ENCODE measurements around the gene C6.
"Not testable (repeated sequence)": the region's sequence is repeated elsewhere in the genome, so short reads cannot be mapped to it uniquely, and the experiment has no call there.

C6 gene

DNA sequence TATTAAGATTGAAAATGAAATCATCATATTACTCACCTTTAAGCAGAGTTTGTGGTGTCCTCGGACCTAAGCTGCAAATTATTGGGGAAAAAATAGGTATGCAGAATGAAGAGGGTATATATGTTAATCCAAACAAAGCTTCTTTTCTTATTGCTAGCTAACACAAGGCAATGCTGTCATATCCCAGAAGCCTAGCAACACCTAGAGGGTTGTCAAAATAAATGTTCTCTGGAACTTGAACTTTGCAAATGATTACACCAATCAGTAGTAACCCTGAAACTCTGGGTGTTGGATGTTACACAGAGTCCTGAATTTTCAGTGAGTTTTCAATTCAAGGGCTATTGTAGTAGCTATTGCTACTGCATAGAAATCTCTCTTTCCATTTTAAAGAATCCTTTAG lies at the start of gene C6:
C6 (minus strand) TSS at position 193 of the 400 bp plus-strand sequence. CDS start 10,302 bp downstream, outside the sequence.
- no peak for DNase-seq (ENCODE audit: low read depth in 2 of 2)

DNA sequence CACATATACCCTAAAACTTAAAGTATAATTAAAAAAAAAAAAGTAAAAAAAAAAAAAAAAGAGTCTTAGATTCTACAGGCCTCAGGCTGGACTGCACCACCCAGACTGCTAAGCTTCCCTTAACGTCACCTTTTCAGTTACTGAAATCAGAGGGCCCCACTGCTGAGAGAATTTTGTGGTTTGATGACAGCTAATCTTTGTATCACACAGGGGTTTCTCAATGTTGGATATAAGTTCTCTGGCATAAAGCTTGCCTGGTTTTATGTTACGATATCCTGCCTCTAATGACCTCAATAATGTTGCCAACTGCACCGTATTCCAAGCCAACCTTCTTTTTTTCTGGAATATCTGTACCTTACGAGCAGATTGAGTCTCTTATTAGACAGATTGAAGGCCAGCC lies 43.1 kb upstream of the C6 start:
- no peak for DNase-seq (ENCODE audit: low read depth in 2 of 2)

DNA sequence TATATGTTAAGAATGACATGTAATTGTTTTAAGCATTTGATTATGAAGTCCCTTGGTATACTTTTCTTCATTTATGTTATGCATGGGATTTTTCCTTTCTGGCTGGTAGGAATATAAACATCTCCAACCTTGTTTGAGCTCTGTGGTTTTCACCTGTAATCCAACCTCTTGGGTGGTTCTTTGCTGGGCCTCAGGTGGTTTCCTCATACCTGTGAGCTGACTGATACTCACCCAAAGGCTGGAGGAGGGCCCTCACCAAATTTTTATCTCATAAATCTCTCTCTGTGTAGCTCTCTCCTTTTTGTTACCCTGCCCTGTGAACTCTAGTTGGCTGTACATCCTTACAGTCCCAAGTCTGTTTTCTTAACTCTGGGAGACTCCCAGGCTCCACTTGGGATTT lies 39.8 kb upstream of the C6 start:
- no peak for DNase-seq (ENCODE audit: low read depth in 2 of 2)

DNA sequence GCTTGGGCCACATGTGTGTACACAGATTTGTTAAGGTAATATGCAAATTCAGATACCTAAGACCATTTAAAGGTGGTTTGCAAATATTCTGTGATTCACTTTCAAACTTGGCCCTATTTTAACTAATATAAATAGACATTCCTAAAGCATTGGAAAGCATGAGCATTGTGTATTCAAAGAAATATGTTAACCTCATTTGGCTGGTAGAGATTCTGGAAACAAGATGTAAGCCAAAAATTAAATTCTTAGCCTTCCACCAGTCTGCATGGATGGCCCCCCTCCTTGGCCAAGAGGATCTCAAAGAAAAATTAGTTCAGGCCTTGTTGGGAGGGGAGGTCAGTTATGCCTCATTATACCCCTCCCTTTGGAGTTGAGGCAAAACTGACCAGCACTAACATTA lies 38.7 kb upstream of the C6 start:
- no peak for DNase-seq (ENCODE audit: low read depth in 2 of 2)

DNA sequence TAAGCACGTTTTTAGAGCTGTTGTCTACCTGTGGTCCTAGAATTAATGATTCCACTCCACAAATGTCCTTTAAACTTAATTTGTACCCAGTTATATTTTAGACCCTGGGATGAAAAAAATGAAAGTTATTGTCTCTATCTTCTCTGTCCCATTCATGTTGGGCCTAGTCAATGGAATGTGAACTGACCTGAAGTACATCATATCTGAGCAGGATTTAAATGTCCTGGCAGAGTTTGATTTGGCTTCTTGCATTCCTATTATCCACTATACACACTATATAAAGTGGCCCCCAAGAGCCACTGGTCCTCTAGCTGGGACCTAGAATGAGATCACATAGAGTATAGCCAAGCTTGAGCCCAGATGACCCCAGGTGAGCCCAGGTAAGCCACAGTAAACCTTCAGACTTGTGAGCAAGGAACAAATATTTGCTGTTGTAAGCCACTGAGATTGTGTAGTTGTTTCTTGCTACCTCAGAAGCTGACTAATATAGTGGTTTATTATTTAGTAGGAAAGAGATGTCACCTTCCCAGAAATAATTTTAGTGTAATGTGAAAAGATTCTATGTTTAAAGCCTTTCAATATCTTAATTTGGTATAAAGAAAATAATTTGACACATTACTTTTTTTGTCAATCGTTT lies 37.1 kb upstream of the C6 start:
- no peak for DNase-seq (ENCODE audit: low read depth in 2 of 2)

DNA sequence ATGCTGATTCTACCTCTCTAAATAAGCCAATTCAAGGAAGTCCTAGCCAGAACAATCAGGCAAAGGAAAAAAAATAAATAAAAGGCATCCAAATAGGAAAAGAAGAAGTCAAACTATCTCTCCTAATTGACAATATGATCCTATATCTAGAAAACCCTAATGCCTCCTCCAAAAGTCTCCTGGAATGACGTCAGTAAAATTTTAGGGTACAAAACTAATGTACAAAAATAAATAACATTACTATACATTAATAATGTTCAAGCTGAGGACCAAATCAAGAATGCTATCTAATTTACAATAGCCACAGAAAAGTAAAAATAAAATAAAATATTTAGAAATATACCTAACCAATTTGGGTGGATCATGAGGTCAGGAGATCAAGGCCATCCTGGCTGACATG lies 33.8 kb upstream of the C6 start:
- DNase-seq (ENCODE audit: low read depth in 2 of 2): no peak

DNA sequence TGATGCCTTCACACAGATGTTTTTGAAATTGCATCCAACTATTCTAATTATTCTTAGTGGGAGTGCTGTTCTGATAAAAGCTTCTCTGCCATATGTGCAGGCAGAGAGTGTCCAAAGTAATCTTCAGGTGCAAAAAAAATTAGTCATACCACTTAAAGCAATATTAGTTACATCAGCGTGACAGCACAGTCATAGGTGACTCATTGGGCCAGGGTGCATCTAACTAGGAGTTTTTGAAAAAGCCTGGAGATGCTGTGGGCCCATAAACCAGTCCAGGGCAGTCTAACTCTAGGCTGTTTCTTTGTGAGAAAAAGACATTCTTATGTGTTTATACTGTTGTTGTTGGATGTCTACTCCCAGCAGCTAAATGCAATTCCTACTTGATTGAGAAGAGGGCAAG lies 33.0 kb upstream of the C6 start:
- DNase-seq (ENCODE audit: low read depth in 2 of 2): no peak

DNA sequence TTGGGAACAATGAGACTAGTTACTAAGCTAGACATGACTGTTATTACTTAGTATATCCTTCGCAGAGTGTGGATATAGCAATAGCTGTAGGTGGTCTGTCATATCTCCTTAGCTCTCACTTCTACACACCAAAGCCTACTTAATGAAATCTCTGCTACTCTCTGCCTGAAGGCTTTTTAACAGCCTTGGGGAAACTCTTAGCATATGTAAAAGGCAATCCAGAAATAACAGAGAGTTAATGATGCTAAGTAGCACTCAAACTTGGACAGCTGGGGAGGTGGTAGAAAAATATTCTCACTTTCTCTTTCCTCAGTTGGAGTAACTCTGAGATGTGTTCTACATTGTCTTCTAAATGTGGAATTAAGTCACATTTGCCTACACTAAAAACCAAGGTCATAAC lies 30.2 kb upstream of the C6 start:
- DNase-seq (ENCODE audit: low read depth in 2 of 2): no peak

DNA sequence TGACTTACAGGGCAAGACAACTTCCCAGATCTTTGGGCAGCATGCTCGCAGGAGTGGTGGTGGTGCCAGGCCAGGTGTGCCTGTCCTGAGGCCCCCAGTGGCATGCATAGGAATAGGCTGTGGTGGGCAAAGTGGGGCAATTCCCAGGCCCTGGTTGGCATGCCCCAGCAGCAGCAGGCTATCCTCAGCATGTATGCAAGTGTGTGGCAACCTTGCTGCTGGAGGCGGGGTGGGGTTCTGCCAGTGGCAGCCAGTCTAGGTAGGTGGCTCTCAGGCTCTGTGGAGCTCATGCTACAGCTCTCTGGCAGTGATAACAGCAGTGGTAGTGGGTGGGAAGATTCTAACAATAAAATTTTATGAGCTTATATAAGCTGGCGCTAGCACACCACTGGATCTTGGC lies 27.7 kb upstream of the C6 start:
- DNase-seq (ENCODE audit: low read depth in 2 of 2): no peak

DNA sequence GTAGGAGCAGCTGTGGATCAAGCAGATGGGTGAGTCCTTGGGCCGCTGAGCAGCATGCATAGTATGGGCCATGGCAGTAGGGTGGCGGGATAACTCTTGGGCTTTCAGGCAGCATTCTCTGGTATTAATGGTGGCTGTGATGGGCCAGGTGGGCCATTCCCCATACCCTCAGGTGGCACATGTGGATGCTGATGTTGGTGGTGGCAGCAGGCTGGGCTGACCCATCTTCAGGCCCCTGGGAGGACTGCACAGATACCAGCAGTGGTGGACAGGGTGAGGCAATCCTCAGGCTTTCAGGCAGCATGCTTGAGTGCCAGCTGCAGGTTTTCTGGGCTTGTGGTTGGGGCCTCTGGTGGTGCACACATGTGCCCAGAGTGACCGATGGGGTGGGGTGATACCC lies 27.1 kb upstream of the C6 start:
- DNase-seq (ENCODE audit: low read depth in 2 of 2): no peak

DNA sequence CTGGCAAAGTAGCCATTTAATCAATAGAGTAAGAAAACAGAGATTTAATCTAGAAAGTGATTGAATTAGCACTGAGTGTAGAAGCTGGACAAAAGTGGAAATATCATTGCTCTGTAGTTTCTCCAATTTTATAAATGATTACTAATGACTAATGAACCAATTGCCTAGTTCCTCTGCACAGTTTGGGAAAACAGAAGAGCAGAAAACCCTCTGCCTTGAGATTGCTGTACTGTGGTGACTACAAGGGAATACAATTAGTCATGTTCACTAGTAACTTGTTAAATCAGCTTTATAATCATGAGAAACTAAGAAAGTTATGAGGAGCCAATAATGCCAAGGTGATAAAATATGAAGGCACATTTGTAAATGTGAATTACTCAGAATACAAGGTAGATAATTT lies 21.1 kb upstream of the C6 start:
- DNase-seq (ENCODE audit: low read depth in 2 of 2): no peak

DNA sequence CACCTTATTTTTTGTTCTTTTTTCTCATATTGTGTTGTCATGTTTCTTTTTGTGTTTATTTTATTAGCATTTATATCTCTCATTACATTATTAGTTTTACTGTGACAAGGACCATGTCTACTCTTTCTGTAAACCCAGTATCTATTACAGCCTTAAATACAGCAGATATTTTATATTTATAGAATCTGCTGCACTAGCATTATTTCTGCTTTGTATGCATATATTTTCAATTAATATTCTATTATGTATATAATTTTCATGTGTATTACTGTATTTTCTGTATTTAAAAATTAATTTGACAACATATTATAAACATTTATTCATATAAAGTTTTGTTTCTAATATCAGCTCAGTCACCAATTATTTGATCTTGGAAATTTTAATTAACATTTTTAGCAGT lies 19.5 kb upstream of the C6 start:
- DNase-seq (ENCODE audit: low read depth in 2 of 2): no peak

DNA sequence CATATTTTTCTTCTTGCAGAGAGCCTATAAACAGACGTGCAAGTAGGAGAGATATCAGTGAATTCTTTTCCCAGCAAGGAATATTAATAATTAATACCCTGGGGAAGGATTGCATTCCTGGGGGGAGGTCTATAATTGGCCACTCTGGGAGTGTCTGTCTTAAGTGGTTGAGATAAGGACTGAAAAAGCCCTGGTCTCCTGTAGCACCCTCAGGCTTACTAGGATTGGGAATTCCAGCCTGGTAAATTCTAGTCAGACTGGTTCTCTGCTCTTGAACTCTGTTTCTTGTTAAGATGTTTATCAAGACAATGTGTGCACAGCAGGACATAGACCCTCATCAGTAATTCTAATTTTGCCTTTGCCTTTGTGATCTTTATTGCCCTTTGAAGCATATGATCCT lies 16.9 kb upstream of the C6 start:
- not testable (repeated sequence) for DNase-seq (ENCODE audit: low read depth in 2 of 2)

DNA sequence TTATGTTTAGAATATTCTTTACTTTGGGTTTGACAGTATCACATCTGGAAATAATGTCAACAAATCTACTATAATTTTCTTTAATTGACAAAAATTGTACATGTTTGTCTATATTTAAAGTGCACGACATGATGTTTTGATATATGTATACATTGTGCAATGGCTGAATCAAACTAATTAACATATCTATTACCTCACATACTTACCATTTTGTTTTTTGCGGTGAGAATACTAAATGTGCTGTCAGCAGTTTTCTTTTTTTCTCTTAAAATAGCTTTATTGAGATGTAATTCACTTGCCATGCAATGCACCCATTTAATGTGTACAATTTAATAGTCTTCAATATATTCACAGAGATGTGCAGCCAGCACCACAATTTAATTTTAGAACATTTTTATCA lies 10.6 kb upstream of the C6 start:
- no peak for DNase-seq (ENCODE audit: low read depth in 2 of 2)

DNA sequence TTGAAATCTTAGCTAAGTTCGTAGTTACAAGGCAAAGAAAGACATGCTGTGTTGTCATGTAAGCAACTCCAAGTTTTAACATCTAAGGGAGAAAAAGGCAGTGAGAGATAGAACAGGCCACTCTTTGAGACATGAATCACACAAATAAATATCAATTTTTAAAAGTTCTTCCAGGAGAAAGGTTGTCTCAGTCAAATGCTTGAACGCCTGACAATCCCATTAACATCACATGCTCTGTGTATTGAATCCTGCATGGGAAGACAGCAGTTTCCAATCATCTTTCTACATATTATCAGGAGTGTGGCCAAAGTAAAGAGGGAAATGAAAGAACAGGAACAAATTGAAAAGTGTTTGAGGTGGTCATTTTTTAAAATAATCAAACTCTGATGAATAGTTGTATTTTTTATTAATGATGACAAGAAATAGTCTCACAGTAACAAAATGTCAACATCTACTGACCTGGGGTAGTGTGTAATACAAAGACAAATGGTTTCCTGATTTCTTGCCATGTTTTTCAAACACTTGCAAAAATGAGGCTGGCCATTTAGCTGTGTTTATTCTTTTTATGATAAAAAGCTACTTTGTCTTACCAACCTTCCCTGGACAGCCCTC lies 6.4 kb upstream of the C6 start:
- no peak for DNase-seq (ENCODE audit: low read depth in 2 of 2)

DNA sequence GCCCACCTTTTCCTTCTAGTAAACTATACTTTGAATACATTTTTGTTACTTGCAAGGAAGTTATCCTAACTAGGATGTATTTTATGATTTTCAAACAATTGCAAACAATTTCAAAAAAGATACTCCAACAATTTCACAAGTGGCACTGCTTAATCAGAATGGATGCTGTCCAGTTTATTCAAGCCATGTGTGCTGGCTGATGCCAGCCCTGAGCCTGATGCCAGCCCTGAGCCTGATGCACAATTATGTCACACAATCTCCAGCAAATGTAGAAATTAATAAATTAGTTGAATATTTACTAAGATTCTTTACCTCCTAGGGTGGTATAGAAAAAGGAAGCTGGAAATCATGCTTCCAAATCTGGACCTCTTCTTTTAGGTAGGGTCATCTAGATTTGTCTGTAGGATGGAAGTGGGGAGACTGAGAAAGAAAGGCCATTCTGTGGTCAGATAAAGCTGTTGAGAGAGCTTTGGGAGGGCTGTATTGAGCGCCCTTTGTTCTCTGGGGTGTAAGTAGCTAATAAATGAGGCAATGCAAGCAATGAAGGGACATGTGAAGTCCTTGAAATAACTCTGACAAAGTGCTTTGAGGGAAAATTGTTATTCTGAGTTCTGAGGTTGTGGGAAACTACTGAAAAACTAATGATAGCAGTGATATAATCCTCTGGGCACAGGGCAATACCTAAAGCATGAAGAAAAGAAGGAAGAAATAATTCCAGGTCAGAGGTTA lies 5.8 kb upstream of the C6 start:
- no peak for DNase-seq (ENCODE audit: low read depth in 2 of 2)

DNA sequence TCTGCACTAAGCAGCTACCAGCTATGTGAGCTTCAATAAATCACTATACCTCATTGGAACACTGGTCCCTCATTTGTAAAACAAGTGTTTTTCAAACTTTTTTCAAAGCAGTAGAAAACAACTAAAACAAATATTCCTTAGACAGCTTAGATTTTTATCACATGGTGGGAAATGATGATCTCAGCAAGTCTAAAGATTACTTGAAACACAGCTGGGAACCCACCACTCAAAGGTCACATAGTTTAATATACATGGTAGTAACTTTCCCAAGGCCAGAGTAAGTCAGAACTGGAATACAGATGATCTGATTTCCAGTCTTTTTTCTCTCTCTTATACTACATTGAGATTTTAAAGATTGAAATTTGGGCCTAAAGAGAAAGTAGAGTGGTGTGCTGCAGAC lies 850 bp upstream of the C6 start:
- DNase-seq (ENCODE audit: low read depth in 2 of 2): no peak

DNA sequence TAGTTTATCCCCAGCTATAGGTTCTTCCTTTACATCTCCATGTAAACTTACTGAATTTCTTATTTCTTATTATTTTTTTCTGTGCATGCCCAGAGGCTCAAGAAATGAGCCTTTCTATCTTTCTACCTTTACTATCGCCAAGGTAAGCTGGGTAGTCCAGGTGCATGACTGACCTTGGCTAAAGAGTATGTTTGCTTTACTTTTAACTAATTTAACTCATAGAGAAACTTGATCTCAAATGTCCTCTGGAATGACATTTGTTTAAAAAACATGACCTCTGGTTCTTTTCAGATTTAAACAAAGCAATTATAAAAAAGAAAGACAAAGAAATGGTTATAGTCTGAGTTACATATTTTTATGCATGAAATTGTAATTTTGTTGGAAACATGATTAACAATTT lies 397 bp downstream of the C6 start:
- no peak for DNase-seq (ENCODE audit: low read depth in 2 of 2)

DNA sequence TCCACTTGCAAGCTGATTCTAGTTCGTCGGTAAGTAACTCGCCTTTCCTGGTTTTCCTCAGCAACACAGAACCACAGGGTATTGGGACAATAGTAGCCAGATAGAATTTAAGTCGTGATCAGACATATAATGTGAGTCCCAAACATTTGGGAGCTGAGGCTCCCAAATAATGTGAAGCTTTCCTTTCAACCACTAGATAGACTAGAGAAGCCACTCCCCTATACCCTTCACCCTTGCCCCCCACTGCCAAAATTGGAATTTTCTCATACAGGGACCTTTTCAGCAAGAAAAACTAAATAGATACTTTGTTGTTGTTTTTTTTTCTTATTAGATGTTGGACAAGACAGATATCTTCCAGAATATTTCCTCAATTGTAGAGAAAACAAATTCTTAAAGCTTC lies 1.9 kb downstream of the C6 start:
- no peak for DNase-seq (ENCODE audit: low read depth in 2 of 2)

DNA sequence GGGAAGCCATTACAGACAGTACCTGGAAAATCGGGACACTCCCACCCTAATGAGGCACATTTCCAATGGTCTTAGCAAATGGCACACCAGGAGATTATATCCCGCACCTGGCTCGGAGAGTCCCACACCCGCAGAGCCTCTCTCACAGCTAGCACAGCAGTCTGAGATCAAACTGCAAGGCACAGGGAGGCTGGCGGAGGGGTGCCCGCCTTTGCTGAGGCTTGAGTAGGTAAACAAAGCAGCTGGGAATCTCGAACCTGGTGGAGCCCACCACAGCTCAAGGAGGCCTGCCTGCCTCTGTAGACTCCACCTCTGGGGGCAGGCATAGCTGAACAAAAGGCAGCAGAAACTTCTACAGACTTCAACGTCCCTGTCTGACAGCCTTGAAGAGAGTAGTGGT lies 7.9 kb downstream of the C6 start:
- DNase-seq (ENCODE audit: low read depth in 2 of 2): not testable (repeated sequence)

DNA sequence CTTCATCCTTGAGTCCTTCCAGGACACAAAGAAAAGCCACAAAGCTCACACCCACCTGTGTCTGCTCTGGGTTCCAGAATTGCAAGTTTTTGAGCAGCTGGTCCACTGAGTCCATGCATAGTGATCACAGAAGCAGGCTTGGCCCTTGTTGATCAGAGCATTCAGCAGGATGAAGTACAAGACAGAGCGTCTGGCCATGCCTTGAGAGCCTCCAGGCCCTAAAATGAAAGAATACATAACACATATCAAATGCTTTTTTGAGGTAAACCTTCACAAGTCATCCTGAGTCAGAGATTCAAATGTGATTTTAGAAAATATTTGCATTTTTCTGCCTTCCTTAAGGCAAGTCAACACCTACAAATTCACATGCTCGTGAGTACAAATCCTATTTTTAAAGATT lies 10.3 kb downstream of the C6 start:
- no peak for DNase-seq (ENCODE audit: low read depth in 2 of 2)

DNA sequence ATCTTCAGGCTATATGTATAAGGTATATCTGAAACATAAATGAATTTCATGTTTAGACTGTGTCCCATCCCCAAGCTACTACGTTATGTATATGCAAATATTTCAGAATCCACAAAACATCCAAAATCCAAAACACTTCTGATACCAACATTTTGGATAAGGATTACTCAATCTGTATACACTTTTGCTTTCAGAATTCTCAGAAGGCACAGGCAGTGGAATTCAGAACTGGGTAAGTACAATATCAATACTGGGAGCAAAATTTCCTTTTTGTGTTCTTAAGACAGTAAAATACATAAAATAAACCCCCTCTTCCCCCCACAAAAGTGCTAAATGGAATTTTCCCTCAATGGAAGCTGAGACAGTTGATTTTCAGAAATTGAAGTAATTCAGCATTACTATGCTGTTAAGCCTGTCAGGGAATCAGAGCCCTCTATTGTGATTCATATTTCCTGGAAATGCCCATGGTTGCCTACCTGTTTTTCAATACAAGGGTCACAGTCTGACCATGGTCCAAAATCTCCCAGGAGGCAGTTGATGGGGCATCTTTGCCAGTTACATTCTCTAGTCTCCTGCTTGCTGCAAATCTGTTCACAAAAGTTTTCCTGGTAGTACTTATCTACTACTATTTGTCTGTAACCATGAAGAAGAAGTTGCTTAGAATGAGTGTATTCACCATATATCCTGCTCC lies 12.1 kb downstream of the C6 start:
- no peak for DNase-seq (ENCODE audit: low read depth in 2 of 2)

DNA sequence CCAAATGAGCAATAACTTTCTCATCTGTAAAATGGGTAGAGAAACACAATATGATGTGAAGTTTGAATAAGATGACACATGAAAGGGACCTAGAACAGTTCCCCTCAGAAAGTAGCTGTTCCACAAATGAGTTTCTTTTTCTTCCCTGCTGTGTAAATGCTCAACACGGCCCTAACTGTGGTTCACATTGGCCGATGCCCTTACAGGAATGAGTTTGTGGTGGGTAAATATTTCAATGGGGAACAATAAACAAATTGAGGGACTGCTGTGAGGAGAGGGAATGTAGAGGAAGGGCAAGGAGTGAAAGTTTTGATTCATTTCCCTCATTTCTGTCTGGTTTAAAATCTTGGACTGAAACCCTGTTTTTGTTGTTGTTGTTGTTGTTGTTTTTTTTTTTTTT lies 12.8 kb downstream of the C6 start:
- no peak for DNase-seq (ENCODE audit: low read depth in 2 of 2)

Measured in stimulated activated CD4-positive, alpha-beta T cell treated with anti-CD3 and anti-CD28 coated beads, Interleukin-1b, Interleukin-23, amount 100 ng/mL, for 4 hours (primary cell).